GM21515 (cell line): ENCODE data around the gene DCLRE1B.
"Not testable (repeated sequence)": the region's sequence is repeated elsewhere in the genome, so short reads cannot be mapped to it uniquely, and the experiment has no call there.

Source experiments
- ATAC-seq: cut with Tn5 transposase; IDR thresholded peaks from one replicate; pipeline ENCODE4 v1.9.1; 2021; ENCODE audit not compliant: unreplicated experiment

DCLRE1B gene

GRCh38 chr1:113946112-113946511, 41.0 kb downstream of the DCLRE1B start:
- no peak for ATAC-seq

DNA sequence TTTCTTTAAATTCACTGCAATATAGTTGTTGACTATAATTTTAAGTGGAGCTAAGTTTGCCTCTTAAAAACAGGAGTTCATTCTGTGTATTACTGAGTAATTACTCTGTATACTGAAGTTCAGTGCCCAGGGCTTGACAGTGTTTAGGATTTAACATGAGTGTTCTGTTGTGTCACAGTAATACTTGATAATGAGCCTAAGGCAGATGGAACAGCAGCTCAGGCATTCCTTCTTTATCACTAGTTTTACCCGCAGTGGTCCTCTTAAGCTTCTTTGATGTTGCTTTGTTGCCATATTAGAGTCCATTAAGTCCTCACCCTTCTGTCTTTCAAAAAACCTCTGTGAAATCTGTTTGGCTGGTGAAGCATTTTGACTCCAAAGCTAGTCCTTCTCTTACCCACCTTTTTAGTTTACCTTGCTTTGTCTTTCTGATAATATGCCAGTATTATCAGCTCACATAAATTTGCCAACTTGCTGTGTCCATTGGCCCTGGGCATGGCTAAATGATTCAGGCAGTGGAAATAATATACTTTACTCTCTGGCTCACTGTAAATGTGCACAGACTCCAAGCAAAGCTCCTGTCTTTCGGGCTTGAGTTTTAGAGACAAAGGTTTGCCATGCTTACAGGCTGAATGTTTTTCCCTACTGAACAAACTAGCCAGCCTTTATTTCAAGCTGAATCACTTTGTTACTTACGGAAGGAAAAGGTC, 41.7 kb downstream of the DCLRE1B start:
- ATAC-seq: no peak

DNA sequence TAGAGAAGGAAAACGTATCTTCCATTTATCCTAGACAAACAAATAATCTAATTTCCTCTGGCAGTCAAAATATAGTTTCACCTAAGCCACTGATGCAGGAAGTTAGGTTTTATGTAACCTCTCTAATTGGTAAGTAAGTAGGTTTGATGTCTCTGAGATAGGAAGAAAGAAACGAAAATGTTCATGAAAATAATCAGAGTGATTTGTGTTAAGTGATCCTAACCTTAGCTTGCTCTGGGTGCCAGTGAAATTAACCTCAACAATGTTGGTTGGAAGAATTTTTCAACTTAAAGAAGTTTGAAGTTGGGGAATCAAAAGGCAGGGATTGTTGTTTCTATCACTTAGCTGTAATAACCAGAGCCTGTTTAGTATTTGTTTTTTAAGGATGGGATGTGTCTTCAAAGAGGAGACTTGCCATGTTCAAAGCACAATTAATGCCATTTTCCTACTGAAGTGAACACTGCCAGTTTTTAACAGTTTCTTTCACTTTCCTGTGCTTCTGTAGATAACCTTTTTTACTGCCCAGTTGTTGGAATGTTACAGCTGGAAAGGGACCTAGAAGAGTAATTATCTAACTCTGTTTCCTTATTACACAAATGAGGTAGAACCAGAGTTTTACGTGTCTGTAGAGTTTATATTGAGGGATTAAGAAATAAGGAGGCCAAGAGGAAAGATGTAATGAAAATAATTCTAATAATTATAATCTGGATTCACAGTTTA, 42.4 kb downstream of the DCLRE1B start:
- ATAC-seq: no peak

DNA sequence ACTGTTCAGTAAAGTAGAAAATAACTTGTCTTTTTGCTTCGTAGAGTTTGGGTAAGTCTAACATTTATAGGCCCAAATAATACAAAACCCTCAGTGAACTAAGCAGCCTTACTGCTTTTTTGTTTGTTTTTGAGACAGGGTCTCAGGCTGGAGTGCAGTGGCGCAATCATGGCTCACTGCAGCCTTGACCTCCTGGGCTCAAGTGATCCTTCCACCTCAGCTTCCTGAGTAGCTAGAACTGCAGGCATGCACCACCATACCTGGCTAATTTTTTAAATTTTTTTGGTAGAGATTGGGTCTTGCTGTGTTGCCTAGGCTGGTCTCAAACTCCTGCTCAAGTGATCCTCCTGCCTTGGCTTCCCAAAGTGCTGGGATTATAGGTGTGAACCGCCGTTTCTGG, 43.0 kb downstream of the DCLRE1B start:
- ATAC-seq: not testable (repeated sequence)

- no peak for ATAC-seq
Observed at GRCh38 chr1:113949007-113949406, 43.9 kb downstream of the DCLRE1B start.

GRCh38 chr1:113950908-113951307, 45.8 kb downstream of the DCLRE1B start:
- ATAC-seq: no peak

DNA sequence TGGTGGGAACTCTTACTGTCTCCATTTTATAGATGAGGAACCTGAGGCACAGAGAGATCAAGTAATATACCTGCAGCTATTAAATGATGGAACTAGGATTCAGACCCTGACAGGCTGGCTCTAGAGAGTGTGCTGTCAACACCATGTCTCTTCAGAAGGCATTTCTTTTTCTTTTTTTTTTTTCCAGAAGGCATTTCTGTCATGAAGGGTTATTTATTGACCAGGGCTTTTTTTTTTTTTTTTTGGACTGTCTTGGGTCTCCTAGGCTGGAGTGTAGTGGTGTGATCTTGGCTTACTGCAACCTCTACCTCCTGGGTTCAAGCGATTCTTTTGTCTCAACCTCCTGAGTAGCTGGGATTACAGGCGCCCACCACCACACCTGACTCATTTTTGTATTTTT, 46.6 kb downstream of the DCLRE1B start:
- ATAC-seq: no peak

- ATAC-seq: no peak
Observed at GRCh38 chr1:113957984-113958383, 52.9 kb downstream of the DCLRE1B start.

- no peak for ATAC-seq
Observed at GRCh38 chr1:113958691-113959090, 53.6 kb downstream of the DCLRE1B start.

DNA sequence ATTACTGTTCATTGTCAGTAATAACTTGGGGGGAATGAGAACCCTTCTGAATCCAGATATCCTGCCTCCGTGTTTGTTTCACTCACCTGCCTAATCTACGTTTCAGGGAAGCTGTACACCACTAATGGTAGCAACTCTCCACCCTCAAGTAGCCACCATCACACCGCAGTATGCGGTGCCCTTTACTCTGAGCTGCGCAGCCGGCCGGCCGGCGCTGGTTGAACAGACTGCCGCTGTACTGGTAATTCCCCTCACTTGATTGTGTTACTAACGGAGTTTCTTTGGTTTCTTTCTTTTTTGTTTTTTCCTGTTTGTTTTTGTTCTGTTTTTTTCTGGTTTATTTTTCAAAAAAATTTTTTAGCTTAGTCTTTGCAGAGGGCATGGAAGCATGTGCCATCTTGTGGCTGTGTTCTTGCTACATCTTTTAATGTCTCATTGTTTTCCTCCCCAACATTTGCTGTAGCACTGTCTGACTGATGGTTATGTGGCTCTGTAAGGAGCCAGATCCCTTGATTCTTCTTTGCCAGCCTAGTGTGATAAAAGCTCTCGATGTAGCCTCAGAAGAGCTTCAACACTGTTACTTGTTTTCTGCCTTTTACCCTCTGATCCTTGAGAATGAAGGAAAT, 58.3 kb downstream of the DCLRE1B start:
- no peak for ATAC-seq
